NK-92 treated with Interleukin-12 subunit alpha and Interleukin-12 subunit beta, amount 100 ng/mL, for 24 hours (cell line): Measurements from ENCODE around the gene TAS2R39.

Experiments
- DNase-seq: peaks from one replicate; lab custom pipeline; 2025; lab: John Stamatoyannopoulos, UW

TAS2R39 gene

GRCh38 chr7:143216151-143216550 is 32.9 kb downstream of the TAS2R39 start:
- no peak for DNase-seq

GRCh38 chr7:143216686-143217085 is 33.5 kb downstream of the TAS2R39 start:
- DNase-seq = no peak

- no peak for DNase-seq
Observed at GRCh38 chr7:143217806-143218205, 34.6 kb downstream of the TAS2R39 start.

- no peak for DNase-seq
Observed at GRCh38 chr7:143221286-143221685, 38.1 kb downstream of the TAS2R39 start.

GRCh38 chr7:143221737-143222136 is 38.5 kb downstream of the TAS2R39 start, which contains the start of gene TAS2R40:
Gene TAS2R40 (plus strand): TSS chr7:143222037. CDS start chr7:143222079, 42 bp downstream.
- DNase-seq = no peak

GRCh38 chr7:143222782-143223181 is 39.6 kb downstream of the TAS2R39 start:
- DNase-seq = no peak

- DNase-seq = no peak
Observed at GRCh38 chr7:143223784-143224183, 40.6 kb downstream of the TAS2R39 start.

GRCh38 chr7:143225047-143225446 is 41.8 kb downstream of the TAS2R39 start:
- no peak for DNase-seq

GRCh38 chr7:143227806-143228205 is 44.6 kb downstream of the TAS2R39 start:
- no peak for DNase-seq

- no peak for DNase-seq
Observed at GRCh38 chr7:143229054-143229790, 46.0 kb downstream of the TAS2R39 start.

- DNase-seq = no peak
Observed at GRCh38 chr7:143230602-143231457, 47.6 kb downstream of the TAS2R39 start.
